Epithelial cell of esophagus (primary cell): ENCODE measurements around the gene COP1.

Experiments used
- DNase-seq: peaks from one replicate; pipeline ENCODE4 v3.0.0; 2010; ENCODE audit warnings: low read depth
- H3K4me3 ChIP-seq: 2 replicates; pipeline ENCODE4 v1.5.1; 2011; ENCODE audit warnings: mild to moderate bottlenecking, low read length, control low read depth
- CTCF ChIP-seq: IDR thresholded peaks from 2 replicates; pipeline ENCODE4 v1.5.1; 2011; ENCODE audit warnings: low read depth, mild to moderate bottlenecking, low read length, control low read depth, inconsistent platforms; ENCODE audit not compliant: insufficient read depth; ENCODE audit errors: missing control alignments

COP1 gene

GRCh38 chr1:176164014-176164678, 42.9 kb downstream of the COP1 start:
- DNase-seq = no peak
- H3K4me3 ChIP-seq = no peak overlapping the region
- no peak for TF ChIP-seq CTCF

DNA sequence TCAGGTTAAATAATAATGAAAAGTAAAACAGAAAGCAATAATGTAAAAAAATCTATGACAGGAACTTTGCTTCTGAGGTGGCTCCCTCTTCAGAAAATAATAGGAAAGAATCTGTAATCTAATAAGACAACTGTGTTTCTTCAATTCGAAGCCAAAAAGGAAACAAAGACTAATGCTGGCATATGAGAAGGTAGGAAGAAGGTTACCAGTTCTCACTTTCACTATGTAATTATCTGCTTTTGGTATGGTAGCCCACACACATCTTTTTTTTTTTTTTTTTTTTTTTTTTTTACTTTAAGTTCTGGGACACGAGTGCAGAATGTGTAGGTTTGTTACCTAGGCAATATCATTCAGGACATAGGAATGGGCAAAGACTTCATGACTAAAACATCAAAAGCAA, 47.1 kb downstream of the COP1 start:
- TF ChIP-seq CTCF = no peak
- no peak overlapping the region for H3K4me3 ChIP-seq
- no peak for DNase-seq

GRCh38 chr1:176157995-176158394, 49.1 kb downstream of the COP1 start:
- no peak for TF ChIP-seq CTCF
- H3K4me3 ChIP-seq = no peak overlapping the region

GRCh38 chr1:176149939-176150807, 56.9 kb downstream of the COP1 start:
- TF ChIP-seq CTCF = no peak
- no peak for DNase-seq
- H3K4me3 ChIP-seq = no peak overlapping the region

More at GRCh38 chr1:176157995-176158394, 49.1 kb downstream of the COP1 start:
- DNase-seq = no peak

- DNase-seq = no peak
- no peak overlapping the region for H3K4me3 ChIP-seq
- no peak for TF ChIP-seq CTCF
Observed at GRCh38 chr1:176144526-176144925, 62.6 kb downstream of the COP1 start.

GRCh38 chr1:176142973-176143372, 64.1 kb downstream of the COP1 start:
- no peak overlapping the region for H3K4me3 ChIP-seq
- no peak for DNase-seq
- TF ChIP-seq CTCF = no peak
